Rectal smooth muscle tissue (tissue), 1 donor: Measurements from ENCODE around the gene PLA2G2E.

Experiments
- H3K27ac ChIP-seq: one replicate; pipeline ENCODE4 v1.7.0; 2013; ENCODE audit warnings: low read depth, low read length, inconsistent platforms
- H3K27me3 ChIP-seq: one replicate; pipeline ENCODE4 v1.7.0; 2013; ENCODE audit warnings: low read length; ENCODE audit not compliant: control insufficient read depth, insufficient read depth
- H3K36me3 ChIP-seq: one replicate; pipeline ENCODE4 v1.7.0; 2013; ENCODE audit warnings: low read length; ENCODE audit not compliant: control insufficient read depth, insufficient read depth
- H3K4me1 ChIP-seq: one replicate; pipeline ENCODE4 v1.7.0; 2013; ENCODE audit warnings: low read length; ENCODE audit not compliant: control insufficient read depth, insufficient read depth
- H3K4me3 ChIP-seq: one replicate; pipeline ENCODE4 v1.7.0; 2013; ENCODE audit warnings: low read length
- H3K9ac ChIP-seq: one replicate; pipeline ENCODE4 v1.7.0; 2013; ENCODE audit warnings: low read length

Gene PLA2G2E

DNA sequence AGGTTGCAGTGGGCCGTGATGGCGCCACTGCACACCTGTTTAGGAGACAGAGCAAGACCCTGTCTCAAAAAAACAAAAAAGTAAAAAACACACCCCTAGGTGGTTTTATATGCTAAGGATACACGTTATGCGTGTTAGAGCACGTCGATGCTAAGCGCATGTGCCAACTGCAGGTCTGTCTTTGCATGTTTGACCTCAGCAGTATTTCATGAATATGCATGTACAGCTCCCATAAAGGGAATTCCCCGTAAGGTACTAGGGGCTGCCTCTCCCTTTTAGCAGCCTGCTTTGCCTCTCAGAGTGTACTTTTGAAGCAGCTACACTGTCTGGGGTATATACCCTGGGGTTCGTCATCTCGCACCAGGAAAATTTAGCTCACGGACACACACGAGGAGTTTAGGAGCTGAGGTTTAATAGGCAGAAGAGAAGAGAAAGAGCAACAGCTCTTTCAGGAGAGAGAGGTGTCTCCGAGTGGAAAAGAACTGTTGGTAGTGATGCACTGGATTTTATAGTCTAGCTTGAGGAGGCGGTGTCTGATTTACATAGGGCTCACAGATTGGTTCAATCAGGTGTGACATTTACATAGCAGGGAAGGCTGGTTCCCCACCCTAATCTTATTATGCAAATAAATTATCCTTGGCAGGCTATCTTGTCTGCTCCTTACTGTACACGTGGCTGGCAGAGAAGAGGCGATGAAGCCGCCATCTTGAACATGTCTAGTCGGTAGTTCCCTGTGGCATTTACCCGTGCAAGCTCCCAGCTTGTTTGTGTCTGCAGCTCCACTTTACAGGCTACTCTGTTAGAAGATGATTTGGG is 45.4 kb downstream of the PLA2G2E start:
- H3K27me3 ChIP-seq: no peaks in the 10 kb centered on the region
- no peaks in the 10 kb centered on the region for H3K36me3 ChIP-seq
- H3K9ac ChIP-seq: no peak overlapping the region
- H3K4me1 ChIP-seq: peaks cover 2% of the 10 kb centered on the region
- peak overlapping the region; percentile 11 for H3K4me3 ChIP-seq
- no peak overlapping the region for H3K27ac ChIP-seq

DNA sequence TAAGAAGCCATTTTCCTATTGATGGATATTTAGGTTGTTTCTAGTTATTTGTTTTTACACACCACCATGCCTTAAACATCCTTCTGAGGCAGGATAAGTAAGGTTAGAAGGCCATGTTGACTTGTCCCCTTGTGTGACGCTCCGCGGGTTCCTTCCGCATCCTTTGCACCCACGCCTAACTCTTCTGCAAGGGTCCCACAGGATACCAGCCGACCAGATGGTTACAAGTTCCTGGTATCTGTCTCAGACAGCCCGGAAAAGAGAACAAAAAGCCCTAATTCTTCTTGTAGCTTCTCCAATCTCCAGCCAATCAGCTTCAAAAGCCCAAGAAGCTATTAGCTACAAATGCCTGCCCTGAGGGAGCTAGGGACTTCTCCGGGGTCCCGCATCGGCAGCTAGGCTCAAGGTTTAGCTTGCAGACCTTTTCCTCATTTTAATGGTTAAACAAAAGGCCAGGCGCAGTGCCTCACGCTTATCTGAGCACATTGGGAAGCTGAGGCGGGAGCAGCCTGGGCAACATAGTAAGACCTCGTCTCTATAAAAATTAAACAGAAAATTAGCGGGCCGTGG is 46.2 kb downstream of the PLA2G2E start:
- Histone ChIP-seq H3K4me3 (no peak overlapping the region), H3K4me1 (no peaks in the 10 kb centered on the region), H3K36me3 (no peaks in the 10 kb centered on the region), H3K27ac (no peak overlapping the region), H3K9ac (no peak overlapping the region), H3K27me3 (no peaks in the 10 kb centered on the region)

DNA sequence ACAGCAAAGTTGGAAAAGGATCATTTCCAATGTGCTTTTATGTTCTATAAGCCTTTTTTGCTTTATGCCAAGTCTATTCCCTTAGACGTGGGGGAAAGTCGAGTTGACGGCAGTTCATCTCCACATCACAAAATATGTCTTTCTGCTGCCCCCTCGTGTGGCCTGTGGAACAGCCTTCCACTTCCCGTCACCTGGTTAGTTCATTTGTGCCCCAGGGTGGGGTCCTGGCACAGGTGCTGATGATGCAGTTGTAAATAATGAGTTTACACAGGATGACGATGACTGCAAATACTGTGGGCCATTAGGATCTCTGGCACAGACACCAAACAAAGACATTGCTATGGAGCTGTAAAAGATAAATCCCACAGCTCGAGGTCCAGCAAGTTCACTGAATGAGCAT is 51.2 kb downstream of the PLA2G2E start:
- no peak overlapping the region for H3K27ac ChIP-seq

More for the DNA sequence above, 51.2 kb downstream of the PLA2G2E start:
- Histone ChIP-seq H3K4me3 (no peak overlapping the region), H3K4me1 (no peaks in the 10 kb centered on the region), H3K9ac (no peak overlapping the region), H3K27me3 (no peaks in the 10 kb centered on the region), H3K36me3 (no peaks in the 10 kb centered on the region)
